PC-3 (cell line): ENCODE data around the gene PLXNB3. TPM values are rescaled to one million over a fixed set of nuclear protein-coding genes. Genes with fewer than 3 reads are reported as not detected.
"Not testable (repeated sequence)": the region's sequence is repeated elsewhere in the genome, so short reads cannot be mapped to it uniquely, and the experiment has no call there.

Experiments
- ATAC-seq: fragments of 200-7000 bp; cut with Tn5 transposase; 2 replicates; pipeline ENCODE4 v1.9.1; 2020; ENCODE audit warnings: mild to moderate bottlenecking, moderate library complexity
- BruUV-seq: library from RNA; stranded (reverse); fragments of 400-500 nt; replicated peaks from 2 replicates; lab custom pipeline; 2021; lab: Mats Ljungman, UMichigan
- CTCF ChIA-PET: fragments of 300-600 bp; sonication (Branson Sonifier 250); formaldehyde crosslinking; loops from one replicate; lab custom pipeline; 2022; ENCODE audit warnings: antibody characterized with exemption; lab: Charles Lee
- POLR2A ChIA-PET: fragments of 300-600 bp; sonication (Branson Sonifier 250); formaldehyde crosslinking; loops from one replicate; lab custom pipeline; 2022; ENCODE audit warnings: antibody characterized with exemption; ENCODE audit not compliant: unreplicated experiment; lab: Charles Lee
- DNase-seq: peaks from one replicate; pipeline ENCODE4 v3.0.0-alpha.2; 2015
- H2AFZ ChIP-seq: fragments of 300-600 bp; sonication (generic); 2 replicates; pipeline ENCODE4 v1.6.0; 2016; ENCODE audit warnings: antibody characterized with exemption, low read length
- H3F3A ChIP-seq: fragments of 300-600 bp; sonication (generic); one replicate; pipeline ENCODE4 v1.6.0; 2017; ENCODE audit warnings: antibody characterized with exemption, low read length, control low read depth, mild to moderate bottlenecking; ENCODE audit not compliant: unreplicated experiment
- H3K27ac ChIP-seq: fragments of 300-600 bp; sonication (generic); 2 replicates; pipeline ENCODE4 v1.5.1; 2016; ENCODE audit warnings: mild to moderate bottlenecking, low read length
- H3K27me3 ChIP-seq: fragments of 300-600 bp; sonication (generic); 2 replicates; pipeline ENCODE4 v1.6.1; 2016; ENCODE audit warnings: low read length, mixed read lengths
- H3K36me3 ChIP-seq: fragments of 300-600 bp; sonication (generic); 2 replicates; pipeline ENCODE4 v1.6.1; 2016; ENCODE audit warnings: low read depth, mixed run types, low read length, mixed read lengths
- H3K4me1 ChIP-seq: fragments of 300-600 bp; sonication (generic); 2 replicates; pipeline ENCODE4 v1.5.1; 2016; ENCODE audit warnings: low read length; ENCODE audit not compliant: insufficient read depth
- H3K4me2 ChIP-seq: fragments of 300-600 bp; sonication (generic); 2 replicates; pipeline ENCODE4 v1.6.0; 2016; ENCODE audit warnings: low read length
- H3K4me3 ChIP-seq: fragments of 300-600 bp; sonication (generic); 2 replicates; pipeline ENCODE4 v1.5.1; 2016; ENCODE audit warnings: mild to moderate bottlenecking, low read length, mixed read lengths
- H3K79me2 ChIP-seq: fragments of 300-600 bp; sonication (generic); 2 replicates; pipeline ENCODE4 v1.6.1; 2017; ENCODE audit warnings: low read length, mixed read lengths
- H3K9ac ChIP-seq: fragments of 300-600 bp; sonication (generic); 2 replicates; pipeline ENCODE4 v1.6.0; 2016; ENCODE audit warnings: mild to moderate bottlenecking, low read length
- H3K9me2 ChIP-seq: fragments of 300-600 bp; sonication (generic); replicated peaks from 2 replicates; pipeline ENCODE4 v1.6.1; 2016; ENCODE audit warnings: mixed run types, low read length, mixed read lengths
- H3K9me3 ChIP-seq: fragments of 300-600 bp; sonication (generic); 2 replicates; pipeline ENCODE4 v1.6.1; 2016; ENCODE audit warnings: low read length, mixed read lengths
- H4K20me1 ChIP-seq: fragments of 300-600 bp; sonication (generic); 2 replicates; pipeline ENCODE4 v1.6.1; 2016; ENCODE audit warnings: low read length, mixed read lengths
- CTCF ChIP-seq: fragments of 300-600 bp; sonication (generic); conservative IDR thresholded peaks from 2 replicates; pipeline ENCODE4 v1.5.1; 2017; ENCODE audit warnings: antibody characterized with exemption, low read depth, mild to moderate bottlenecking, low read length
- EZH2 ChIP-seq: fragments of 300-600 bp; sonication (generic); IDR thresholded peaks from one replicate; pipeline ENCODE4 v1.6.1; 2017; ENCODE audit warnings: antibody characterized with exemption, mild to moderate bottlenecking, low read length; ENCODE audit not compliant: unreplicated experiment
- intact Hi-C: fragments of 100-400 bp; cut with micrococcal nuclease; formaldehyde crosslinking; loops from 2 replicates; pipeline ENCODE4 v1.9.0; 2023
- total RNA-seq: library from RNA; depleted of rRNA; stranded (reverse); fragments of >200 nt; gene quantifications from 2 replicates; pipeline ENCODE4 v1.2.3, GENCODE V29; 2014

Gene PLXNB3
- total RNA-seq, 1 experiment from 2014 or later: 27.3 TPM

- H2AFZ ChIP-seq, POLR2A ChIA-PET, H3K9me3 ChIP-seq, H3K27me3 ChIP-seq, H3K27ac ChIP-seq, H3K79me2 ChIP-seq, H3F3A ChIP-seq, intact Hi-C loops, H3K36me3 ChIP-seq, H3K9me2 ChIP-seq, BruUV-seq, CTCF ChIA-PET, H4K20me1 ChIP-seq, H3K4me1 ChIP-seq, H3K9ac ChIP-seq, H3K4me3 ChIP-seq: not testable (repeated sequence)
- H3K4me2 ChIP-seq: peak overlapping the region; percentile 28; the same call in 1 of the 2 replicates
- ATAC-seq (peak; percentile 24; the same call in 1 of the 2 replicates), DNase-seq (peak; percentile 43)
Observed at GRCh38 chrX:153743468-153744209, 20.4 kb upstream of the PLXNB3 start.

- Histone ChIP-seq H3K9me2 (no peaks in the 10 kb centered on the region), H2AFZ (no peak overlapping the region), H3K36me3 (no peaks in the 10 kb centered on the region), H3K9me3 (no peaks in the 10 kb centered on the region), H3F3A (no peaks in the 10 kb centered on the region), H3K4me2 (peak overlapping the region; percentile 28; the same call in 1 of the 2 replicates), H3K4me1 (no peaks in the 10 kb centered on the region), H3K4me3 (no peak overlapping the region), H3K27ac (no peak overlapping the region), H3K79me2 (no peaks in the 10 kb centered on the region), H4K20me1 (no peaks in the 10 kb centered on the region), H3K9ac (no peak overlapping the region), H3K27me3 (no peaks in the 10 kb centered on the region)
- TF ChIP-seq EZH2 (no peak), CTCF (peak; percentile 40; the same call in 1 of the 2 replicates)
- ATAC-seq (0 out of 2 replicates have a peak, but pooled peaks have one; percentile 24), DNase-seq (peak; percentile 7)
- BruUV-seq: no TSS peak
- CTCF ChIA-PET: no interaction called here
- intact Hi-C loops: no loop called here
- POLR2A ChIA-PET: no interaction called here
Observed at GRCh38 chrX:153744210-153745066, 19.6 kb upstream of the PLXNB3 start.

GRCh38 chrX:153745067-153745433 is 19.0 kb upstream of the PLXNB3 start:
- CTCF ChIA-PET, H3K9me3 ChIP-seq, H3K9ac ChIP-seq, H3K4me1 ChIP-seq, H3K9me2 ChIP-seq, H3K27ac ChIP-seq, intact Hi-C loops, H3K27me3 ChIP-seq, H4K20me1 ChIP-seq, H2AFZ ChIP-seq, POLR2A ChIA-PET, H3K36me3 ChIP-seq, BruUV-seq, H3K79me2 ChIP-seq, H3K4me2 ChIP-seq, H3F3A ChIP-seq, H3K4me3 ChIP-seq, ATAC-seq, DNase-seq: not testable (repeated sequence)
